NB4 (cell line): Measurements from ENCODE around the gene DOCK2.

Experiments used
- POLR2A ChIP-seq: IDR thresholded peaks from 2 replicates; pipeline ENCODE4 v1.6.1; 2011; ENCODE audit warnings: mild to moderate bottlenecking; ENCODE audit not compliant: insufficient read length; ENCODE audit errors: extremely low read depth
- TF ChIP-seq, protein P1 (sequence below): IDR thresholded peaks from one replicate; pipeline ENCODE4 v1.5.1; 2012; ENCODE audit warnings: low read depth, low read length
- TF ChIP-seq, protein P2 (sequence below): IDR thresholded peaks from 2 replicates; pipeline ENCODE4 v1.6.1; 2011; ENCODE audit warnings: low read depth, low read length

DNA sequence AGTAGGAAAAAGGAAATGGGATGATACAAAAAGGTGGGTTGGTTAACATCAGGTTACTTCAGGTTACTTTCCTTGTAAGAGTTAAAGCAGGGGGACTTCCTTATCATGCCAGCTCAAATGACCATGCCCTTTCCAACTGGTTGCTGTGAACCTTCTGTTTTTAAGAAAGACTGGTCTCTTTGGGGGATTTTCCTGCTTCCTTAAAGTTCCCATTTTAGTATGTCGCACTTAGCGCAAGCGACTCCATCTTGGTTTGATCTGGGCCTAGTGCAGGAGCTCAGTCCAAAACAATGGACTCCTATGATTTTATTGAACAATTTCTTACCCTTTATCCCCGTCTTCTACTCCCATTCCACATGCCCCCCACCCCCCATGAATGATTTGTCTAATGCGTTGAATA, 173.4 kb downstream of the DOCK2 start:
- TF ChIP-seq, protein P1, sequence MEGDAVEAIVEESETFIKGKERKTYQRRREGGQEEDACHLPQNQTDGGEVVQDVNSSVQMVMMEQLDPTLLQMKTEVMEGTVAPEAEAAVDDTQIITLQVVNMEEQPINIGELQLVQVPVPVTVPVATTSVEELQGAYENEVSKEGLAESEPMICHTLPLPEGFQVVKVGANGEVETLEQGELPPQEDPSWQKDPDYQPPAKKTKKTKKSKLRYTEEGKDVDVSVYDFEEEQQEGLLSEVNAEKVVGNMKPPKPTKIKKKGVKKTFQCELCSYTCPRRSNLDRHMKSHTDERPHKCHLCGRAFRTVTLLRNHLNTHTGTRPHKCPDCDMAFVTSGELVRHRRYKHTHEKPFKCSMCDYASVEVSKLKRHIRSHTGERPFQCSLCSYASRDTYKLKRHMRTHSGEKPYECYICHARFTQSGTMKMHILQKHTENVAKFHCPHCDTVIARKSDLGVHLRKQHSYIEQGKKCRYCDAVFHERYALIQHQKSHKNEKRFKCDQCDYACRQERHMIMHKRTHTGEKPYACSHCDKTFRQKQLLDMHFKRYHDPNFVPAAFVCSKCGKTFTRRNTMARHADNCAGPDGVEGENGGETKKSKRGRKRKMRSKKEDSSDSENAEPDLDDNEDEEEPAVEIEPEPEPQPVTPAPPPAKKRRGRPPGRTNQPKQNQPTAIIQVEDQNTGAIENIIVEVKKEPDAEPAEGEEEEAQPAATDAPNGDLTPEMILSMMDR = no peak
- TF ChIP-seq, protein P2, sequence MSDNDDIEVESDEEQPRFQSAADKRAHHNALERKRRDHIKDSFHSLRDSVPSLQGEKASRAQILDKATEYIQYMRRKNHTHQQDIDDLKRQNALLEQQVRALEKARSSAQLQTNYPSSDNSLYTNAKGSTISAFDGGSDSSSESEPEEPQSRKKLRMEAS = no peak
- no peak for TF ChIP-seq POLR2A
